Activated T-cell treated with anti-CD3 and anti-CD28 coated beads for 1 hour (primary cell): ENCODE measurements around the gene ACOT9.
A peak's percentile ranks its signal among the peaks of the same experiment; 100 is the strongest.
"Not testable (repeated sequence)": the region's sequence is repeated elsewhere in the genome, so short reads cannot be mapped to it uniquely, and the experiment has no call there.

Experiments
- DNase-seq: peaks from one replicate; pipeline ENCODE4 v3.0.0-alpha.2; 2020; ENCODE audit warnings: low read depth

The ACOT9 gene

GRCh38 chrX:23694606-23695005 is 48.5 kb downstream of the ACOT9 start:
- DNase-seq, result peak; percentile 12

GRCh38 chrX:23692166-23692565 is 50.9 kb downstream of the ACOT9 start:
- no peak for DNase-seq

GRCh38 chrX:23676486-23676885 is 66.6 kb downstream of the ACOT9 start:
- DNase-seq, result not testable (repeated sequence)

GRCh38 chrX:23673108-23673507 is 70.0 kb downstream of the ACOT9 start:
- no peak for DNase-seq

- DNase-seq, result no peak
Measured at GRCh38 chrX:23670528-23670927, 72.5 kb downstream of the ACOT9 start.

GRCh38 chrX:23668335-23668734 is 74.7 kb downstream of the ACOT9 start:
- DNase-seq, result no peak

- peak; percentile 60 for DNase-seq
Measured at GRCh38 chrX:23667239-23668177, 75.6 kb downstream of the ACOT9 start, which contains the start of gene PRDX4. PRDX4 (plus strand) TSS chrX:23667493; CDS start chrX:23667571, 78 bp downstream.

- DNase-seq, result no peak
Measured at GRCh38 chrX:23666282-23666681, 76.8 kb downstream of the ACOT9 start.

GRCh38 chrX:23664496-23664895 is 78.6 kb downstream of the ACOT9 start:
- no peak for DNase-seq

- no peak for DNase-seq
Measured at GRCh38 chrX:23662853-23663252, 80.2 kb downstream of the ACOT9 start.

GRCh38 chrX:23662187-23662586 is 80.9 kb downstream of the ACOT9 start:
- DNase-seq, result no peak

- no peak for DNase-seq
Measured at GRCh38 chrX:23661671-23662070, 81.4 kb downstream of the ACOT9 start.

GRCh38 chrX:23660766-23661132 is 82.3 kb downstream of the ACOT9 start:
- DNase-seq, result no peak

GRCh38 chrX:23660083-23660765 is 82.9 kb downstream of the ACOT9 start:
- DNase-seq, result not testable (repeated sequence)

- no peak for DNase-seq
Measured at GRCh38 chrX:23659339-23659738, 83.7 kb downstream of the ACOT9 start.

GRCh38 chrX:23656684-23657083 is 86.4 kb downstream of the ACOT9 start:
- no peak for DNase-seq

- DNase-seq, result no peak
Measured at GRCh38 chrX:23656091-23656490, 87.0 kb downstream of the ACOT9 start.
